IMR-90 (cell line): ENCODE results near the gene GYS1. TPM values are rescaled to one million over a fixed set of nuclear protein-coding genes. Genes with fewer than 3 reads are reported as not detected.

ENCODE experiments used
- ATAC-seq: fragments of 200-7000 bp; cut with Tn5 transposase; 2 replicates; pipeline ENCODE4 v1.9.1; 2020; ENCODE audit warnings: low read depth, mild to moderate bottlenecking, moderate library complexity
- BruUV-seq: library from RNA; stranded (reverse); fragments of 400-500 nt; replicated peaks from 2 replicates; lab custom pipeline; 2021; lab: Mats Ljungman, UMichigan
- CTCF ChIA-PET: fragments of 300-600 bp; formaldehyde crosslinking; extraction: SDS; loops from one replicate; lab custom pipeline; 2021; ENCODE audit warnings: antibody characterized with exemption; lab: Yijun Ruan, JAX
- POLR2A ChIA-PET: fragments of 300-600 bp; sonication (Branson Sonifier 250); formaldehyde crosslinking; loops from one replicate; lab custom pipeline; 2022; ENCODE audit warnings: antibody characterized with exemption; ENCODE audit not compliant: unreplicated experiment; lab: Charles Lee
- DNase-seq: peaks from one replicate; pipeline ENCODE4 v3.0.0; 2013
- H2AFZ ChIP-seq: replicated peaks from 2 replicates; pipeline ENCODE3; 2013; ENCODE audit warnings: low read length, mild to moderate bottlenecking; ENCODE audit not compliant: poor library complexity
- H2AK5ac ChIP-seq: 2 replicates; pipeline ENCODE4 v1.6.1; 2013; ENCODE audit warnings: low read depth, low read length, inconsistent platforms
- H2AK9ac ChIP-seq: replicated peaks from 2 replicates; pipeline ENCODE3; 2013; ENCODE audit warnings: mild to moderate bottlenecking, low read depth, low read length, moderate library complexity; ENCODE audit not compliant: poor library complexity
- H2BK120ac ChIP-seq: 2 replicates; pipeline ENCODE4 v1.6.1; 2013; ENCODE audit warnings: low read depth, low read length, inconsistent platforms
- H2BK15ac ChIP-seq: 3 replicates; pipeline ENCODE4 v1.6.1; 2013; ENCODE audit warnings: low read depth, low read length, inconsistent platforms
- H2BK20ac ChIP-seq: 2 replicates; pipeline ENCODE4 v1.6.1; 2013; ENCODE audit warnings: low read depth, mild to moderate bottlenecking, inconsistent platforms, low read length, moderate library complexity
- H2BK5ac ChIP-seq: 2 replicates; pipeline ENCODE4 v1.6.1; 2013; ENCODE audit warnings: mild to moderate bottlenecking, low read depth, low read length, inconsistent platforms; ENCODE audit not compliant: poor library complexity, severe bottlenecking
- H3K14ac ChIP-seq: replicated peaks from 2 replicates; pipeline ENCODE4 v1.6.1; 2013; ENCODE audit warnings: low read depth, low read length, inconsistent platforms
- H3K18ac ChIP-seq: 2 replicates; pipeline ENCODE4 v1.6.1; 2013; ENCODE audit warnings: low read depth, low read length, control low read depth
- H3K23ac ChIP-seq: 2 replicates; pipeline ENCODE4 v1.6.1; 2013; ENCODE audit warnings: low read depth, low read length, inconsistent platforms
- H3K27ac ChIP-seq: 2 replicates; pipeline ENCODE4 v1.5.1; 2013; ENCODE audit warnings: mild to moderate bottlenecking, control low read depth, low read length; ENCODE audit not compliant: insufficient read depth
- H3K27me3 ChIP-seq: 2 replicates; pipeline ENCODE4 v1.6.1; 2013; ENCODE audit warnings: low read length; ENCODE audit not compliant: control insufficient read depth, insufficient read depth
- H3K36me3 ChIP-seq: 2 replicates; pipeline ENCODE4 v1.6.1; 2013; ENCODE audit warnings: low read length, mixed read lengths; ENCODE audit not compliant: control insufficient read depth, insufficient read depth
- H3K4ac ChIP-seq: 2 replicates; pipeline ENCODE4 v1.6.1; 2013; ENCODE audit warnings: low read depth, low read length, inconsistent platforms
- H3K4me1 ChIP-seq: 2 replicates; pipeline ENCODE4 v1.6.1; 2013; ENCODE audit warnings: low read length, mixed read lengths; ENCODE audit not compliant: control insufficient read depth, insufficient read depth
- H3K4me2 ChIP-seq: 2 replicates; pipeline ENCODE4 v1.6.1; 2013; ENCODE audit warnings: low read depth, mild to moderate bottlenecking, control low read depth, low read length, moderate library complexity
- H3K4me3 ChIP-seq: 2 replicates; pipeline ENCODE4 v1.5.1; 2013; ENCODE audit warnings: low read depth, mild to moderate bottlenecking, control low read depth, low read length, moderate library complexity; ENCODE audit not compliant: insufficient read depth
- H3K56ac ChIP-seq: 2 replicates; pipeline ENCODE4 v1.6.1; 2013; ENCODE audit warnings: low read length, inconsistent platforms; ENCODE audit not compliant: insufficient read depth; ENCODE audit errors: extremely low read depth
- H3K79me1 ChIP-seq, 2 experiments: 2 replicates each; pipeline ENCODE4 v1.6.1; 2013; ENCODE audit warnings: low read length in 2 of 2, inconsistent platforms in 1 of 2, low read depth in 1 of 2
- H3K9ac ChIP-seq: 2 replicates; pipeline ENCODE4 v1.6.1; 2013; ENCODE audit warnings: low read depth, low read length, control low read depth
- H3K9me1 ChIP-seq: 2 replicates; pipeline ENCODE4 v1.6.1; 2013; ENCODE audit warnings: low read length, inconsistent platforms; ENCODE audit not compliant: insufficient read depth
- H3K9me3 ChIP-seq: 2 replicates; pipeline ENCODE4 v1.6.1; 2013; ENCODE audit warnings: low read length; ENCODE audit not compliant: control insufficient read depth, insufficient read depth
- H4K20me1 ChIP-seq: 2 replicates; pipeline ENCODE4 v1.6.1; 2013; ENCODE audit warnings: low read length, inconsistent platforms; ENCODE audit not compliant: insufficient read depth
- H4K5ac ChIP-seq: 2 replicates; pipeline ENCODE4 v1.6.1; 2013; ENCODE audit warnings: mild to moderate bottlenecking, low read depth, low read length, control low read depth
- H4K8ac ChIP-seq, 2 experiments: 2 replicates each; pipeline ENCODE4 v1.6.1; 2013; ENCODE audit warnings: low read depth in 2 of 2, low read length in 2 of 2, control low read depth in 1 of 2, inconsistent platforms in 1 of 2
- H4K91ac ChIP-seq: 2 replicates; pipeline ENCODE4 v1.6.1; 2013; ENCODE audit warnings: low read depth, low read length, inconsistent platforms; ENCODE audit not compliant: insufficient read depth
- CHD1 ChIP-seq: IDR thresholded peaks from 2 replicates; pipeline ENCODE4 v1.6.1; 2012; ENCODE audit warnings: low read depth, low read length, improper control_type of control experiment
- MAFK ChIP-seq: IDR thresholded peaks from 2 replicates; pipeline ENCODE4 v1.6.1; 2012; ENCODE audit warnings: low read depth, low read length, improper control_type of control experiment
- MAZ ChIP-seq: IDR thresholded peaks from 2 replicates; pipeline ENCODE4 v1.6.1; 2012; ENCODE audit warnings: low read depth, mild to moderate bottlenecking, low read length, improper control_type of control experiment, moderate library complexity, borderline replicate concordance
- MXI1 ChIP-seq: IDR thresholded peaks from 2 replicates; pipeline ENCODE4 v1.6.1; 2012; ENCODE audit warnings: low read depth, mild to moderate bottlenecking, low read length, moderate library complexity, borderline replicate concordance
- POLR2A ChIP-seq: IDR thresholded peaks from 2 replicates; pipeline ENCODE4 v1.6.1; 2012; ENCODE audit warnings: mild to moderate bottlenecking, low read depth, low read length
- RCOR1 ChIP-seq: IDR thresholded peaks from 2 replicates; pipeline ENCODE4 v1.6.1; 2012; ENCODE audit warnings: mild to moderate bottlenecking, low read length, improper control_type of control experiment; ENCODE audit not compliant: insufficient replicate concordance
- RFX5 ChIP-seq: IDR thresholded peaks from 2 replicates; pipeline ENCODE4 v1.8.0; 2012; ENCODE audit warnings: low read depth, mild to moderate bottlenecking, low read length, moderate library complexity
- WGBS, 2 experiments: methylation state at CpG; one replicate each; pipeline versions ENCODE4 v1.1.5 to v1.1.7; 2013; ENCODE audit warnings: missing lambda C conversion rate in 2 of 2; ENCODE audit not compliant: insufficient read length in 1 of 2; ENCODE audit errors: extremely low coverage in 2 of 2; 5-methylcytosine and 5-hydroxymethylcytosine counted together
- dilution Hi-C: fragments of 300-500 bp; cut with HindIII; formaldehyde crosslinking; loops from one replicate; pipeline ENCODE4 v1.14.3; 2018; ENCODE audit warnings: low sequenced_read_pairs; ENCODE audit not compliant: unreplicated experiment
- in situ Hi-C: fragments of 300-500 bp; cut with MboI; formaldehyde crosslinking; loops from 3 replicates; pipeline ENCODE4 v1.14.3; 2019; ENCODE audit warnings: low sequenced_read_pairs, inconsistent platforms, mixed read lengths
- intact Hi-C: fragments of 100-400 bp; cut with micrococcal nuclease; formaldehyde crosslinking; loops from 2 replicates; pipeline ENCODE4 v1.10.0; 2022
- polyA plus RNA-seq, 3 experiments: library from polyadenylated mRNA; depleted of rRNA; stranded (reverse); fragments of >200 nt; gene quantifications; 2 replicates each; pipeline ENCODE4 v1.2.3, GENCODE V29; 2012; ENCODE audit warnings: low replicate concordance in 1 of 3
- total RNA-seq: library from RNA; depleted of rRNA; stranded (reverse); fragments of >200 nt; gene quantifications from 2 replicates; pipeline ENCODE4 v1.2.3, GENCODE V29; 2012

GYS1 gene
- total and polyA plus RNA-seq, 2 of the 4 experiments (the other 2 are of a cell fraction), result 38.7 to 72.2 TPM

DNA sequence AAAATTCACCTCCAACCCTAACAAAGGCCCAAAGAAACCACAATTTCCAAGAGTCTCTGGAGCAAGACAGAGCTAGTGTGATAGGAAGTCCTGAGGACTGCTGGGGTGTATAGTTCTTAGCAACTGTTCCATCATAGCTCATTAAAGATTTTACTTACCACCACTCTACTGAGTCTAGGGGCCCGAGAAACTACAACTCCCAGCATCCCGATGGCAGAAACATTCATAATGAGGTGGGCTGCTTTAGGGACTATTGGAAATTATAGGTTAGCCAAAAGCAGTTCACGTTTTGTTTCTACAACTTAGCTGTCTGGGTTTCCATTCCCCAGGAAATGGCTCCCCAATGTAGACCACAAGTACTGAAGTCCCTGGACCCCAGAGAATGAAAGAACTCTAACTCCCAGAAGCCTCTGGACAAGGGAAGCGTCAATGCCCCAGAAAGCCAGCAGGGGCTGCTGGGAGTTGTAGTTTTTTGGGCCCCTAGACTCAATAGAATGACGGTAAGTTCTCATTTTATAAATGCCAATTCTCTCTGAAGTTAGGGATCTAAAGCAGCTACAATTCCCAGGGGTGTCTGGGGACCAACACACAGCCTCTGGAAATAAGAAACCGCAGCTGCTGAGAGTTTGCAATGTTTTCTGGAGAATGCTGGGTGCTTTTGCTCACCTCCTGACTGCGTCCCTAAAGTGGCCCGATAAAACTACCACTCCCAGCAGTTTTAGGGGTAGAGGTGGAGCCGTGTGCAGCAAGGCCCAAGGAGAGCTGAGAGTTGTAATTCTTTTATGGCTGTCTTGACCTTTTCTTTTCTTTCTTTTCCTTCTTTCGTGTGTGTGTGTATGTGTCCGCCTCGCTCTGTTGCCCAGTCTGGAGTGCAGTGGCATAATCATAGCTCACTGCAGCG is 16.9 kb downstream of the GYS1 start:
- peak overlapping the region in 1 of 2 experiments; percentile 40; a peak in 1 of 4 replicates for H4K8ac ChIP-seq
- no peak overlapping the region for H3K23ac ChIP-seq
- no peak overlapping the region for H2AK9ac ChIP-seq
- H3K18ac ChIP-seq, result no peak overlapping the region
- H3K4me1 ChIP-seq, result peaks cover 7% of the 10 kb centered on the region
- H2BK120ac ChIP-seq, result no peak overlapping the region
- no peak overlapping the region for H3K4me2 ChIP-seq
- H3K9me1 ChIP-seq, result peaks cover 11% of the 10 kb centered on the region
- peaks cover 38% of the 10 kb centered on the region for H3K36me3 ChIP-seq
- no peaks in the 10 kb centered on the region for H3K9me3 ChIP-seq
- dilution Hi-C loops (no loop called here), intact Hi-C loops (no loop called here), in situ Hi-C loops (no loop called here)
- H4K5ac ChIP-seq, result no peak overlapping the region
- peaks cover 7 to 35% of the 10 kb centered on the region in 2 experiments; a peak in 3 of 4 replicates for H3K79me1 ChIP-seq
- peak overlapping the region; percentile 33; the same call in 1 of the 2 replicates for H2AK5ac ChIP-seq
- no peak overlapping the region for H3K27ac ChIP-seq
- no peak overlapping the region for H2BK5ac ChIP-seq
- BruUV-seq, result no TSS peak
- DNase-seq (no peak), ATAC-seq (no peak)
- H3K56ac ChIP-seq, result no peak overlapping the region
- H2AFZ ChIP-seq, result peak overlapping the region; percentile 43
- H3K27me3 ChIP-seq, result no peaks in the 10 kb centered on the region
- no peak overlapping the region for H3K14ac ChIP-seq
- no peak overlapping the region for H2BK20ac ChIP-seq
- H3K4me3 ChIP-seq, result no peak overlapping the region
- CTCF ChIA-PET, result interaction anchor here (0.9 kb wide), 1 partner anchor 232 kb away, joined by 3 read pairs; no protein-coding TSS in a partner anchor
- WGBS, 2 experiments, result no CpG with 5 or more reads among the region's 13 CpGs
- H3K9ac ChIP-seq, result no peak overlapping the region
- no peak overlapping the region for H4K91ac ChIP-seq
- POLR2A ChIA-PET, result interaction anchor here (0.7 kb wide), 1 partner anchor 104 kb away, joined by 13 read pairs; no protein-coding TSS in a partner anchor
- no peak for TF ChIP-seq MAZ
- no peak for TF ChIP-seq RCOR1
- TF ChIP-seq CHD1, result no peak
- TF ChIP-seq RFX5, result no peak
- no peak for TF ChIP-seq MAFK
- TF ChIP-seq POLR2A, result no peak
- no peak for TF ChIP-seq MXI1
- no peak overlapping the region for H3K4ac ChIP-seq
- H2BK15ac ChIP-seq, result no peak overlapping the region; the same call in 2 of the 3 replicates
- peaks cover 11% of the 10 kb centered on the region for H4K20me1 ChIP-seq
